ENCODE measurements around the gene HIRA.
A peak's percentile ranks its signal among the peaks of the same experiment; 100 is the strongest.

HIRA gene

DNA sequence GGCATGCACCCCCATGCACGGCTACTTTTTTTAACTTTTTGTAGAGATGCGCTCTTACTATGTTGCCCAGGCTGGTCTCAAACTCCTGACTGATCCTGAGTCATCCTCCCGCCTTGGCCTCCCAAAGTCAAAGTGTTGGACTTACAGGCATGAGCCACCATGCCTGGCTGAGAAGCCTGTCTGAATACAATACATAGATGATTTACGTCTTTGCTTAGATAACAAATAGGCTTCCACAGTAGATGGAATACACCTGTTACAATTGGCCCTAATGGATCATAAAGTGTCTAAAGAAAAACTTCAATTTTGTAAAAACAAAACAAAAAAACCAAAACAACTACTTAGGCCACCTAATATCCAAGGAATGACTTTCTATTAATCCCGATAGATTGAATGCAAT lies 127.0 kb downstream of the HIRA start:
- DNase-seq = no peak

DNA sequence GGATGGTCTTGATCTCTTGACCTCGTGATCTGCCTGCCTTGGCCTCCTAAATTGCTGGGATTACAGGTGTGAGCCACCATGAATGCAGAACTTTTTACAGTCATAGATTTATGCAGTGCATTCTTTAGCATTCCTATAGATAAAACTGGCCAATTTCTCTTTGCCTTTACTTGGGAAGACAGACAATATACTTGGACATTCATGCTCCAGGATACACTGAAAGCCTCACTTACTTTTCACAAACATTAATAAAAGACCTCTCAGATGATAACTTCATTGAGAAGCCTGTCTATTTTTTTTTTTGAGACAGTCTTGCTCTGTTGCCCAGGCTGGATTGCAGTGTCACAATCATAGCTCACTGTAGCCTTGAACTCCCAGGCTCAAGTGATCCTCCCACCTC lies 127.7 kb downstream of the HIRA start:
- no peak for DNase-seq

DNA sequence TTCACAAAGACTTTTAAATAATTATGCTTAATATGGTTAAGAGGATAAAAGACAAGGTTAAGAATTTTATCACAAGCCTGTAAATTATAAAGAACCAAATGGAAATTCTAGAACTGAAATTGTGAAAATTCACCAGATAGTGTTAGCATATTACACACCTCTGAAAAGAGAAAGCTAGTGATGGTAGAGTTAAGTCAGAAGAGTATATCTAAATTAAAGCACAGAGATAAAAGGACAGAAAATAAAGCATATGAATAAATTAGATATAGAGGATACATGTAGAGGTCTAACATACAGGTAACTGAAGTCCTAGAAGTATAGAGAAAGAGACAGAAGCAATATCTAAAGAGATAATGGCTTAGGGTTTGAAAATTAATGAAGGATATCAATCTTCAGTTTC lies 135.8 kb downstream of the HIRA start:
- no peak for DNase-seq

DNA sequence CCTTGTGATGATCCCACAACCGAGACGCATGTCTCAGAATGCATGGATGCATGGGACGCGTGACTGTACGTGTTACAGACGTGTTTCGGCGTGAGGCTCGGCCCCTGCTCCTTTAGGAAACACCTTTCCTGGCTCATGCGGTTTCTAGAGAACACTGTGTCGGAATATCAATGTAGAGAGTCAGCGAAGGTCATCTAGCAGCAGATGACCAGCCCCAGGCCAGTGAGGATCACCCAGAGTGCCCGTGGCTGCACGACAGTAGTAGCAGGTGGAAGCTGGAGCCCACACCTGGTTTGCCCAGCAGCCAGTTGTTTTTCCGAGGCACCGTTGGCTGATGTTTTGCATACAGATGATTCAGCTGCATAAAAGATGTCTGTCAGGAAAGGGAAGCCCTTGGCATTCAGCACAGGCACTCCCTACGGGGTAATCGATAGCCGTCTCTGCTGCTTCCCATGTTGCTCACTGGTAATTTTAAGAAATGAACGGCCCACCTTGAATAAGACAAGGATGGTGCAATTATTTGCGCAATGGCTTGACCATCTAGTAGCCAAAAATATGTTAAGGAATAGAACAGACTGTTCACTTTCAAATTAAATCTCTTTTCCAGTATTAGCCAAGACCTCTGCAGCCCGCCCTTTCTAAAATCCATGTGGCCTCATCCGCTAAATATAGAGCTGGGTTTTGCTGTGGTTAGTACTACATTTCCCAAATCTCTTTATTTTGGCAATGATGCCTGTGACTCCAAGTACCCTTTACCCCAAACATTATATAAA lies 138.9 kb downstream of the HIRA start:
- peak; percentile 70 for DNase-seq

DNA sequence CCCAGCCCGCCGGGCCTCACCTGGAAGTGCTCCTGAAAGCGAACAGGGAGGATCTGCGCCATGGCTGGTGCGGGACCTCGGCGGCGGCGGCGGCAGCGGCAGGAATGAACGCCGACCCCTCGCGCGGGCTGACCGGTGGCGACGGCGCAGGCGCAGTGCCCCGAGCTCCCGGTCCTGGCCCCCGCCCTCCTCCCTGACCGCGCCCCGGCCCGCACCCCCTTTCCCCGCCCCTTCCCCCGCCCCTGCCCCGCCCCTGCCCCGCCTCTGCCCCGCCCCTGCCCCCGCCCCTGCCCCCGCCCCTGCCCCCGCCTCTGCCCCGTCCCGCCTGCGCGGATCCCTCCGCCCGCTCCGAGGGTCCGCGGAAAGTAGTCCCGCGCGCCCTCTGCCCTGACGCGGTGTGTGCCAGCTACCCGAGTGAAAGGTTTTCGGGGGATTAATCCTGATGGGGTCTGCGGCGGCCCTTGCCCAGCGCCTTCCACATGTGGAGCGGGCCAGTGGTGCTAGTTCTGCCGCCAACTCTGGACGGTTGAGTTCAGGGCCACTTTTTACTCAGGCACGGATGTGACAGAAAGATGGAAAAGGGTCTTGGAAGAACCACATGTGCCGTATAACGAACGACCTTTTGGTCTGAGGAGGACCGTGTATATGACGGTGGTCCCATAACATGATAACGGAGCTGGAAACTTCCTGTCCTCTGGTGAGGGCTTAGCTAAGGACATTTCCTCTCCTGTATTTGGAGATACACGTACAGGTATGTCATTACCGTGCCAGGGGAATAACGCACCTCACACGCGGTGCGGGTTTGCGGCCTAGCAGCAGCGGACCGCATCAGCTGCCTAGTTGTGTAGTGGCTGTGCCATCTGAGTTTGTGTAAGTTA lies 139.7 kb downstream of the HIRA start, which contains the start of gene CLTCL1:
Gene CLTCL1, minus strand, starts transcription at position 140 of the 878 bp plus-strand sequence. Its CDS starts 78 bp downstream, at position 62.
- DNase-seq = peak; percentile 64

DNA sequence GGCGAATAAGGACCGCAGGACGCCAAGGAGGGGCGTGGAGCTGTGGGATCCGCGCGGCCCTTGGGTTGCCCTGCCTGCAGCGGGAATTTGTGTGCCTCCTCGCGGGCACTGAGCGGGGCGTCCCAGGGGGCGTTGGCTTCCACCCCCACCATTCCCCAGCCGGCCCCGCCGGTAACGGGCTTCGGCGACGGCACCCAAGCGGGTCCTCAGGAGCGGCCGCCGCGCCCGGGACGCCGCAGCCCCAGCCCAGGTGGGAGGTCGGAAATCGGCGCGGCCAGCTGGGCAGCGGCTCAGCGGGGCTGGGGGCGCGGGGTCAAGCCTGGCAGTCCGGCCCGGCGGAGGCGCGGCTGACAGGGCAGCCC lies 140.3 kb downstream of the HIRA start:
- peak; percentile 30 for DNase-seq

DNA sequence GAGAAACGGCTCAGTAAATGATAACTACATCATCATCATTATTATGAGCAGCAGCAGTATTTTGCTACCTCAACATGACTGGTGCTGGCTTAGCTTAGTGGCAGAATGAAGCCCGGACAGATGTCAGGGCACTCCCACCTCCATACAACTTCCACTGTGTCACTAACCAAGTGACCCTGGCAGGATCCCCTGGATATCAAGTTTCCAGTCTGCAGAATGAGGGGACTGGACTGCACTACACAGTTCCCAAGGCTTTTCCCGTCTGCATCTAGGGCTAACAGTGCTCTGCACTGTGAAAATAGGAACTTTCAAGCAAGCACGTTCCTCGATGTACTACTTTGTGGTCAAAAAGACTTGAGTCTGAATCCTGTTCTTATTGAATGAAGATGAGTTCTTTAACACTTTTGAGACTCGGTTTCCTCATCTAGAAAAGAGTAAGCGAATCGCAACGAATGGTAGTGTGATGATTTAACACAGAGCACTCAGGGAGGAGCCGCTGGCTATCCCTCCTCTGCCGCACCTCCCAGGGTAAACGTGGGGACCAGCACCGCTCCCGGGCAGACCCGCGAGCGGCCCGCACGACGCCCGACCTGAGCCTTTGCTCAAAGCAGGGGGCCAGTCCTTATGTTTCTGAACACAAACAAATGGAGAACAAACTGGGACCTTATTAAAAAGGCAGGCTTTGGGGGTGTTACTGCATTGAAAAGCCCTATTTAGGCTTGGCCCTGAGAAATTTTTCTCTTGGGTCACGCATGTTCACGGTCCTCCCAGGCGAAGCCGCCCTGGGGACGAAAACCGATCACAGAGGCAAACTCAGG lies 140.9 kb downstream of the HIRA start:
- no peak for DNase-seq

DNA sequence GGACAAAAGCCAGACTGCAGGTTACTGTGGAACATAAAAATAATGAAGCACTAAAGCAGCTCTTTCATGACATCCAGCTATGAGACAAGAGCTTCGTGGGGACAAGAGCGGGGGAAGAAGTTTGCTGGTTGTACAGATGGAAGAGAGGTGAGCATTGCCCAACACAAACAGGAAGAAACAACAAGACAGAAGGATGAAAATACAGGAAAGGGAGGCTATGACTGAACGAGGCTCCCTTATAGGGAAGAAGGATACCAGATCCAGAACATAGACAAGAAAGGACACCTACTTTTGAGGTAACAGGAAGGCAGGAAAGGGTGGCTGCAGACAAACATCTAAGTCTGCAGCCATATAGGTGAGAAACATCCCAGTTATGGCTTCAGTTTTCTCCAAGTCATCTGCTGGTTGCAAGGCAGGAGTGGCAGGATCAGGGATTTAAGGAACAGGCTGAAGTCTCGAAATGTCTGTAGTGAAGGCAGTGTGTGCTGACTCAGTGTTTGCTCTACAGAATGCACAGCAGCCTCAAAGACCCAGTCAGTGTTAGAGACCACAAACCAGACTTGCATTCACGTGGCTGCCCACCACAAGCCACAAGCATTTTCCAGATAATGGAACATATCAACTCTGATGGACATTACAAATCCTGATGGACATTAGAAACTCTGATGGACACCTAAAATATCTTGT lies 141.9 kb downstream of the HIRA start:
- no peak for DNase-seq

DNA sequence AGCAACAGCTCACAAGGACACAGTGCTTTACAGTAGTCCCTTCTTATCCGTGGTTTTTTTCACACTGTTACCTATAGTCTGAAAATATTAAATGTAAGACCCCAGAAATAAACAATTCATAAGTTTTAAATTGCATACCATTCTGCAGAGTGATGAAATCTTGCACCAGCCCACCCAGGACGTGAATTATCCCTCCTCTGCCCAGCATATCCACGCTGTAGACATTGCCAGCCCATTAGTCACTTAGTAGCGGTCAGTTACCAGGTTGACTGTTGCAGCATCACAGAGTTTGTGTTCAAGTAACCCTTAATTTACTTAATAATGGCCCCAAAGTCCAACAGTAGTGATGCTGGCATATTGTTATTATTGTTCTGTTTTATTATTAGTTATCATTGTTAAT lies 143.6 kb downstream of the HIRA start:
- DNase-seq = no peak

DNA sequence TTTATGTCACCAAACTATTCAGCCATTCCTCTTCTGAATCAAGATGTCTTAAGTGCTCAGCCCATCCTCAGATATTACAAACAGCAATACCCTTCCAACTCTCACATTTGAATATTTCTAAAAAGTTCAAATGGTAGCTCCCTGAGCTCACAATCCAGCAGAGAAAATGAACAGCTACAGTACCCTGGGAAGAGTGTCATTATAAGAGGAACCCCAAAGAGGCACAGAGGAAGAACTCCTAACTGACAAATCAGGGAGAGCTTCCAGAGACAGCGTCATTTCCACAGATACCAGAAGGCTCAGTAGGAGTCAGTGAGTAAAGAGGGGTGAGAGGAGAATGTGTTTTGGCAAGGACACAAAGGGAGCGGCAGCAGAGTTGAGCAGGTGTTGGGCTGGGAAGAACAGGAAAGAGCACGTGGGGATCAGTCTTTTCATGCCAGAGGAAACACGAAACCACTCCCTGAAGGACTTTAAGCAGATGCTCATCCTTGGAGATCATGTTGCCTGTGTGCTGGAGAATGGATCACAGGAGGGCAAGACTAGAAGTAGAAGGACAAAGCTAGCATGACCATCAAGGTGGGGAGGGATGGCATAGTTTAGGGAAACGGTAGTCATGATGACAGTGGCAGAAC lies 144.3 kb downstream of the HIRA start:
- peak; percentile 71 for DNase-seq

DNA sequence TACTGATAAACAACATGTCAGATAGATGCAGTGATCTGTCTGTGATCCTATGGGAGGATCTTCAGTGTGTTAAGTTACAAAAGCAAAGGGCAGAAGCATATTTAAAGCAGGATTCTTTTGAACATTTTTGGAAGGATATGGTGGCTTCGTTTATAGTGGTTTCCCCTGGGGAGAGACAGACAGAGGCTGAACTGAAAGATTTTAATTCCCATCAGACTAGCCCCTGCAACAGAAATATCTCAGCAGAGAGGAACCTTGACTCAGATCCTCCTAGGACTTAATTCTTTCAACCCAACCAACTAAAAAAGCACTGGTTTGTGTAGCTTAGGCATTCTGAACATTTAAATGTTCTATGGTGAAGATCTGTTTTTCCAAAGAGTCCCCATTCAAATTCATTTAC lies 145.7 kb downstream of the HIRA start:
- no peak for DNase-seq
